OCI-LY1 (cell line): ENCODE results near the gene CTDSP2.
A peak's percentile ranks its signal among the peaks of the same experiment; 100 is the strongest.

Source experiments
- H2AFZ ChIP-seq: fragments of 200-600 bp; sonication (generic), shearing (Covaris generic); 2 replicates; pipeline ENCODE4 v1.6.0; 2014; ENCODE audit warnings: antibody characterized with exemption, mild to moderate bottlenecking, low read length
- H3F3A ChIP-seq: fragments of 200-600 bp; sonication (generic), shearing (Covaris generic); 2 replicates; pipeline ENCODE4 v1.6.0; 2014; ENCODE audit warnings: mild to moderate bottlenecking, antibody characterized with exemption, low read length, moderate library complexity; ENCODE audit not compliant: insufficient read depth
- H3K27ac ChIP-seq: fragments of 200-600 bp; sonication (generic); 2 replicates; pipeline ENCODE4 v1.5.1; 2014; ENCODE audit warnings: low read length, mixed run types, mild to moderate bottlenecking, low read depth; ENCODE audit not compliant: poor library complexity, severe bottlenecking
- H3K27me3 ChIP-seq: fragments of 200-600 bp; sonication (generic); 2 replicates; pipeline ENCODE4 v1.6.0; 2014; ENCODE audit warnings: antibody characterized with exemption, mild to moderate bottlenecking, low read length, moderate library complexity; ENCODE audit not compliant: insufficient read depth
- H3K36me3 ChIP-seq: fragments of 200-600 bp; sonication (generic); 2 replicates; pipeline ENCODE4 v1.6.1; 2014; ENCODE audit warnings: mild to moderate bottlenecking, antibody characterized with exemption, low read length, moderate library complexity, mixed read lengths; ENCODE audit not compliant: insufficient read depth
- H3K4me1 ChIP-seq: fragments of 200-600 bp; sonication (generic); 2 replicates; pipeline ENCODE4 v1.5.1; 2014; ENCODE audit warnings: mild to moderate bottlenecking, low read length, moderate library complexity; ENCODE audit not compliant: insufficient read depth, severe bottlenecking
- H3K4me2 ChIP-seq: fragments of 200-600 bp; sonication (generic), shearing (Covaris generic); 2 replicates; pipeline ENCODE4 v1.6.1; 2014; ENCODE audit warnings: low read length
- H3K4me3 ChIP-seq: fragments of 200-600 bp; sonication (generic); 2 replicates; pipeline ENCODE4 v1.5.1; 2014; ENCODE audit warnings: low read length, low read depth, mild to moderate bottlenecking, mixed read lengths; ENCODE audit not compliant: poor library complexity, severe bottlenecking
- H3K79me2 ChIP-seq: fragments of 200-600 bp; shearing (Covaris generic); 2 replicates; pipeline ENCODE4 v1.6.1; 2016; ENCODE audit warnings: mixed run types, low read length, mixed read lengths; ENCODE audit not compliant: insufficient read depth
- H3K9ac ChIP-seq: fragments of 200-600 bp; sonication (generic), shearing (Covaris generic); 2 replicates; pipeline ENCODE4 v1.6.1; 2014; ENCODE audit warnings: mild to moderate bottlenecking, low read length, mixed read lengths
- H3K9me2 ChIP-seq: fragments of 200-600 bp; sonication (generic), shearing (Covaris generic); 2 replicates; pipeline ENCODE4 v1.6.1; 2014; ENCODE audit warnings: low read depth, mild to moderate bottlenecking, low read length, mixed read lengths
- H3K9me3 ChIP-seq: fragments of 200-600 bp; shearing (Covaris generic); 2 replicates; pipeline ENCODE4 v1.6.1; 2014; ENCODE audit warnings: low read length, mixed read lengths
- H4K20me1 ChIP-seq: fragments of 200-600 bp; sonication (generic), shearing (Covaris generic); 2 replicates; pipeline ENCODE4 v1.6.0; 2016; ENCODE audit warnings: mild to moderate bottlenecking, low read length; ENCODE audit not compliant: insufficient read depth
- EZH2 ChIP-seq: fragments of 200-600 bp; sonication (generic), shearing (Covaris generic); IDR thresholded peaks from 2 replicates; pipeline ENCODE4 v1.8.0; 2017; ENCODE audit warnings: borderline replicate concordance, mixed run types, mild to moderate bottlenecking, antibody characterized with exemption, low read length, moderate library complexity, mixed read lengths
- TF ChIP-seq, protein P1 (sequence below): fragments of 200-600 bp; sonication (generic), shearing (Covaris generic); IDR thresholded peaks from 2 replicates; pipeline ENCODE4 v1.5.1; 2017; ENCODE audit warnings: mild to moderate bottlenecking, antibody characterized with exemption, low read length, moderate library complexity, mixed read lengths

CTDSP2 gene

DNA sequence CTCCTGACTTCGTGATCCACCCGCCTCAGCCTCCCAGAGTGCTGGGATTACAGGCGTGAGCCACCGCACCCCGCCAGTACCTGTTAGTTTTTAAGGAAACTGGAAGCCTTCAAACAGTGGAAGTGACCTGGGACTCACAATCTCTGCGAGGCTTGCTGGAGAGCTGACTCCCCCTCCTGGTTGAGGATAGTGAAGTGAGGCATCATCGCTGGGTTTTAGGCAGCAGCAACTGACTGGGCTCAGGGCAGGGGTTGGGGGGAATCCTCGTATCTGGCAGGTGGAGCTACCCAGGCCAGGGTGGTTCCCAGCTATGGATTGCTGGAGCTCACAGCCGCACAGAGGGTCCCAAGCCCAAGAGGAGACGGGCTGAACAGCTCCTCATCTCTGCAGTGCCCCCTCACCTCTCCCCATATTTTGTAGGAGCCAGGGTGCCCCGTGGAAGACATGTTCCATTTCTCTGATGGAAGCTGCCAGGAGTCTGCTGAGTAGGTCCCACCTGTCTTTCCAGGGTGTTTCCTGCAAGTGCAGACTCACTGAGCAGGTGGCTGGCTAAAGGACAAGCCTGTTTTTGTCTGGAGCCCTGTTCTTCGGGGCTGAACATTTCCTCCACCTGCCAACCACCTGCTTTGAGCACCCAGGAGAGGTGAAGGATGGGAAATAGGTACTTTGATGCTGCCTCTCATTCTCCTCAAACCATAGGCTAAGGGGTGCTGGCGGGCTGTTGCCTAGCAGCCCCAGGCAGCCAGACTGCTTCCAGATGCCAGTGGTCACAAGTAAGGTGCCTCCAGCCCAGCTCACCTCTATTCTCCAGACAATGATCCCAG lies 31.1 kb downstream of the CTDSP2 start:
- H3K36me3 ChIP-seq = no peaks in the 10 kb centered on the region
- H3K27me3 ChIP-seq = no peaks in the 10 kb centered on the region
- no peaks in the 10 kb centered on the region for H4K20me1 ChIP-seq
- no peak overlapping the region for H3K9ac ChIP-seq
- no peaks in the 10 kb centered on the region for H3K79me2 ChIP-seq
- no peaks in the 10 kb centered on the region for H3K4me1 ChIP-seq
- H3K4me3 ChIP-seq = no peak overlapping the region
- no peak overlapping the region for H3K27ac ChIP-seq
- no peaks in the 10 kb centered on the region for H3F3A ChIP-seq
- H3K9me3 ChIP-seq = no peaks in the 10 kb centered on the region
- H3K4me2 ChIP-seq = no peak overlapping the region
- TF ChIP-seq, protein P1, sequence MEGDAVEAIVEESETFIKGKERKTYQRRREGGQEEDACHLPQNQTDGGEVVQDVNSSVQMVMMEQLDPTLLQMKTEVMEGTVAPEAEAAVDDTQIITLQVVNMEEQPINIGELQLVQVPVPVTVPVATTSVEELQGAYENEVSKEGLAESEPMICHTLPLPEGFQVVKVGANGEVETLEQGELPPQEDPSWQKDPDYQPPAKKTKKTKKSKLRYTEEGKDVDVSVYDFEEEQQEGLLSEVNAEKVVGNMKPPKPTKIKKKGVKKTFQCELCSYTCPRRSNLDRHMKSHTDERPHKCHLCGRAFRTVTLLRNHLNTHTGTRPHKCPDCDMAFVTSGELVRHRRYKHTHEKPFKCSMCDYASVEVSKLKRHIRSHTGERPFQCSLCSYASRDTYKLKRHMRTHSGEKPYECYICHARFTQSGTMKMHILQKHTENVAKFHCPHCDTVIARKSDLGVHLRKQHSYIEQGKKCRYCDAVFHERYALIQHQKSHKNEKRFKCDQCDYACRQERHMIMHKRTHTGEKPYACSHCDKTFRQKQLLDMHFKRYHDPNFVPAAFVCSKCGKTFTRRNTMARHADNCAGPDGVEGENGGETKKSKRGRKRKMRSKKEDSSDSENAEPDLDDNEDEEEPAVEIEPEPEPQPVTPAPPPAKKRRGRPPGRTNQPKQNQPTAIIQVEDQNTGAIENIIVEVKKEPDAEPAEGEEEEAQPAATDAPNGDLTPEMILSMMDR = 0 out of 2 replicates have a peak, but pooled peaks have one; percentile 6
- no peak for TF ChIP-seq EZH2
- H3K9me2 ChIP-seq = no peaks in the 10 kb centered on the region
- no peak overlapping the region for H2AFZ ChIP-seq

DNA sequence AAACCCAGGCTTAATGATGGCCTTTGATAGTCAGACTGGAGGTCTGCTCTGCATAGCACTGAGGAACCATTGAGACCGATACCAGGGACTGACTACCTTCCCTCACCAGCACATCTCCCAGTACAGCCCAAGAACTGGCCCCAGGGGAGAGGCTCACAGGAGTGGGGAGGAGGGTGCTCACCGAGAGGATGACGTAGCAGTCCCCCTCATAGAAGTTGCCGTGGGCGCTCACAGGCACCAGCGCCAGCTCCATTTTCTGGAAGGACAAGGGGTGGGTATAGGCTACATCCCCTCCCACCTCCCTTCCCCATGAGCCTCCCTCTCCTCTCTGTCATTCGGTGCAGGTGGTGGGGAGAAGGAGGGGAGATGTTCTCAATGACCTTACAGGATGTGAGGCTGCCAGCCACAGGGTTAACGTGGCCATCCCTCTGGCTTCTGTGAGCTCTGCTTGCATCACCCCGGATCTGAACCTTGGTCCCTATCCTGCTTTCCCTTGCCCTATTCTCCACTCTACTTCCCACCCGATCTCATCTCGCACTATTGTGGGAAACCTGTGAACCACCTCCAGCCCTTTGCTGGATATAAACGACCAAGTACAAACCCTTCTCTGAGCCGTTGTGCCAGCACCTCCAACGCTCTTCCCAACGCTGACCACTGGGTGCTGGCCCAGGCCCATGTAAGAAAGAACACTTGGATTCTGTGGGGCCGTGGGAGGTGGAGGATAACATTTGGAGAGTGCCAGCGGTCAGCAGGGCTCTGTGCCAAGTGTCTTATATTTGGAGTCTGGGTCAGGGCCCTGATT lies 32.4 kb downstream of the CTDSP2 start:
- Histone ChIP-seq H3K4me1 (no peaks in the 10 kb centered on the region), H4K20me1 (no peaks in the 10 kb centered on the region), H3K9ac (no peak overlapping the region), H3K27me3 (no peaks in the 10 kb centered on the region), H3K36me3 (no peaks in the 10 kb centered on the region), H3F3A (no peaks in the 10 kb centered on the region), H2AFZ (no peak overlapping the region), H3K9me3 (no peaks in the 10 kb centered on the region), H3K4me2 (no peak overlapping the region), H3K27ac (no peak overlapping the region), H3K4me3 (no peak overlapping the region), H3K9me2 (no peaks in the 10 kb centered on the region), H3K79me2 (no peaks in the 10 kb centered on the region)
- TF ChIP-seq, protein P1 = no peak
- TF ChIP-seq EZH2 = no peak

DNA sequence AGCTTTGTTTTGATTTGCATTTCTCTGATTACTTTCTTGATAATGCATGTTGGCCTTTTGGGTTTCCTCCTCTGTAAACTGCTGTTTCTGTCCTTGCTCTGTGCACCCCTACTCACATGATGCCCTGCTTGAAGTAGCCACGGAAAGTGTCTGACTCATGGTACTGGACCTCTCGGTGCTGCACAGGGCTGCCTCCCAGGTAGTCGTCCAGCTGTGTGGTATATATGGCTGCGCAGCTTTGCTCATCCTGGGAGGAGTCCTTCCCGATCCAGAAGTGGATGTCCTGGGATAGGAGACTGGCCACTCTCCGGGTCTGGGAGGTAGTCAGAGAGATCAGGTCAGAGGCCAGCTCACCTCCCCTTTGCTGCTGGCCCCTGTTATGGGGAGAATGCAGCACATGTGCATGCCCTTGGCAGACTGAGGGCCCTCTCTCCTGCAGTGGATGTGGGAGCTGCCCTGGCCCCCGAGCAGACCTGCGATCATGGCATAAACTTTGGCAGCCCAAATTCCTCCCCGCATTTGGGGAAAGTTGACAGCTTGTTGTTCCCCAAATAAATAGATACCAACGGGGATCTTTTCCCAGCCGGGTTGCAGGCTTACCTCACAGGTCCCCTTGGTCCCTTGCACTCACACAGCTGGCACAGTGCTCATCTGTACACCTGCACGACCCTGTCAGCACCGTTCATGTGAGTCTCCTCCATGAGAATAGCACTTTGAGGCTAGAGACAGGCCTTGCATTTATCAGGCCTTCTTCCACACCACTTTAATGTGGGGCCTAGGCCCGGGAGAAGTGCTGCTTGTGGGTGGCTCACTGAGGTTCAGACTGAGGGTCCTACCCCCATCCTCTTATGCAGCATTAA lies 33.2 kb downstream of the CTDSP2 start:
- no peaks in the 10 kb centered on the region for H3F3A ChIP-seq
- no peak overlapping the region for H2AFZ ChIP-seq
- no peaks in the 10 kb centered on the region for H3K27me3 ChIP-seq
- no peaks in the 10 kb centered on the region for H3K36me3 ChIP-seq
- H3K9me2 ChIP-seq = no peaks in the 10 kb centered on the region
- no peaks in the 10 kb centered on the region for H3K79me2 ChIP-seq
- TF ChIP-seq EZH2 = no peak
- TF ChIP-seq, protein P1 = no peak
- no peak overlapping the region for H3K4me3 ChIP-seq
- no peaks in the 10 kb centered on the region for H3K9me3 ChIP-seq
- no peak overlapping the region for H3K4me2 ChIP-seq
- H3K27ac ChIP-seq = no peak overlapping the region
- no peaks in the 10 kb centered on the region for H4K20me1 ChIP-seq
- no peak overlapping the region for H3K9ac ChIP-seq
- H3K4me1 ChIP-seq = no peaks in the 10 kb centered on the region
